DND-41 (cell line): ENCODE measurements around the gene MEGF11.

Experiments used
- CTCF ChIP-seq: IDR thresholded peaks from 2 replicates; pipeline ENCODE4 v1.5.1; 2012; ENCODE audit warnings: borderline replicate concordance, low read length, moderate library complexity, mild to moderate bottlenecking; ENCODE audit not compliant: poor library complexity, severe bottlenecking; ENCODE audit errors: extremely low read depth
- EZH2 ChIP-seq: IDR thresholded peaks from 3 replicates; pipeline ENCODE4 v1.6.1; 2012; ENCODE audit warnings: borderline replicate concordance, low read depth, mild to moderate bottlenecking, moderate library complexity, low read length, inconsistent platforms; ENCODE audit not compliant: severe bottlenecking

GRCh38 chr15:66186049-66186825, 67.3 kb downstream of the MEGF11 start:
- TF ChIP-seq CTCF: no peak
- TF ChIP-seq EZH2: no peak
